Cardiac fibroblast (primary cell): ENCODE data around the gene STX1A.
"Not testable (repeated sequence)": the region's sequence is repeated elsewhere in the genome, so short reads cannot be mapped to it uniquely, and the experiment has no call there.

Experiments used
- DNase-seq, 2 donors: peaks; one replicate each; pipeline versions ENCODE4 v3.0.0 to v3.0.0-alpha.2; 2010; ENCODE audit warnings: low read depth in 2 of 2
- H3K4me3 ChIP-seq, 2 donors: replicated peaks in 1 of 2; 1 replicate in 1 of 2; 2 replicates in 1 of 2; pipeline ENCODE4 v1.5.1; 2011; ENCODE audit warnings: low read depth in 2 of 2, low read length in 2 of 2, mild to moderate bottlenecking in 2 of 2, moderate library complexity in 1 of 2
- TF ChIP-seq, protein P1 (sequence below): IDR thresholded peaks from one replicate; pipeline ENCODE4 v1.5.1; 2011; ENCODE audit warnings: low read depth, mild to moderate bottlenecking, low read length, inconsistent platforms

The STX1A gene

DNA sequence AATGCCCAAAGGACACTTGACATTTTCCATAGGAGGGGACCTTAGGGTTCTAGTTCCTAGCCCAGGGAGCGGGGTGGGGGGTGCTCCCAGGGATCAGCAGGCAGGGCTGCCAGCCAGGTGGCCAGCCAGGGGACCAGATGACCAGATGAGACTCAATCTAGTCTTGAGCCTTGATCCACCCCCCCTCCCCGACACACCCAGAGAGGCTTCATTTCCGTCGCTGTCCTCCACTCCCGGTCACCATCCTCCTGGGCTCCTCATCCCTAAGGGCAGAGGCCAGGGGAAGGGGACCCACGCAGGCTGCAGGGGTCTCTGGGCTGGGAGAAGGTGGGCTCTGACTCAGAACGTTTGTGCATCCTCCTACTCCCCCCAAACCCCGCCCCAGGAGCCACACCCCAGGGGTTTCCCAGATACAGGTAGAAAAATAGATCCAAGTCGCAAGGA lies 1.0 kb downstream of the STX1A start:
- DNase-seq, result no peak
- TF ChIP-seq, protein P1, sequence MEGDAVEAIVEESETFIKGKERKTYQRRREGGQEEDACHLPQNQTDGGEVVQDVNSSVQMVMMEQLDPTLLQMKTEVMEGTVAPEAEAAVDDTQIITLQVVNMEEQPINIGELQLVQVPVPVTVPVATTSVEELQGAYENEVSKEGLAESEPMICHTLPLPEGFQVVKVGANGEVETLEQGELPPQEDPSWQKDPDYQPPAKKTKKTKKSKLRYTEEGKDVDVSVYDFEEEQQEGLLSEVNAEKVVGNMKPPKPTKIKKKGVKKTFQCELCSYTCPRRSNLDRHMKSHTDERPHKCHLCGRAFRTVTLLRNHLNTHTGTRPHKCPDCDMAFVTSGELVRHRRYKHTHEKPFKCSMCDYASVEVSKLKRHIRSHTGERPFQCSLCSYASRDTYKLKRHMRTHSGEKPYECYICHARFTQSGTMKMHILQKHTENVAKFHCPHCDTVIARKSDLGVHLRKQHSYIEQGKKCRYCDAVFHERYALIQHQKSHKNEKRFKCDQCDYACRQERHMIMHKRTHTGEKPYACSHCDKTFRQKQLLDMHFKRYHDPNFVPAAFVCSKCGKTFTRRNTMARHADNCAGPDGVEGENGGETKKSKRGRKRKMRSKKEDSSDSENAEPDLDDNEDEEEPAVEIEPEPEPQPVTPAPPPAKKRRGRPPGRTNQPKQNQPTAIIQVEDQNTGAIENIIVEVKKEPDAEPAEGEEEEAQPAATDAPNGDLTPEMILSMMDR, result no peak
- H3K4me3 ChIP-seq, result peak overlapping the region; percentile 72 to 81

DNA sequence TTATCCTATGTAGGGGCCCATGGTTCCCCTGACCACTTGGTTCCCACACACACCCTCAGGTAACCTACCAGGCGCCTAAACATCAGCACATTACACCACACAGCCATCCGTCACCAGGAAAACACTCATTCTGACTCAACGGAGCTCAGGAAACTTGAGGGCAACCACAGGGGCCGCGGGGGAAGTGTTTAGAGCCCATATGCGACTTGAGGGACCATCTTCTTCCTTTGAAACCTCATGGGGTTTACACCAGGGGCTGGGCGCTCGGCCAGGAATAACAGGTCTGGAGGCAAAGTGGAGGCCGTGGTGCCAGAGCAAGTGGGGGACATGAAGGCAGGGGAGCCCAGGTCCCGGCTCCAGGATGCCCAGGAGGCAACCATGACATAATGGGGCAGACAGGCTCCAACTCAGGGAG lies 1.5 kb downstream of the STX1A start:
- H3K4me3 ChIP-seq, result peak overlapping the region; percentile 72 to 81
- peak; percentile 68 to 96 for DNase-seq

GRCh38 chr7:73717025-73717807 lies 2.3 kb downstream of the STX1A start:
- peak; percentile 45 to 61 for DNase-seq
- H3K4me3 ChIP-seq, result peak overlapping the region in 1 of 2 donors; percentile 81
- TF ChIP-seq, protein P1, result no peak

More for the DNA sequence above, 1.5 kb downstream of the STX1A start:
- TF ChIP-seq, protein P1, result no peak

DNA sequence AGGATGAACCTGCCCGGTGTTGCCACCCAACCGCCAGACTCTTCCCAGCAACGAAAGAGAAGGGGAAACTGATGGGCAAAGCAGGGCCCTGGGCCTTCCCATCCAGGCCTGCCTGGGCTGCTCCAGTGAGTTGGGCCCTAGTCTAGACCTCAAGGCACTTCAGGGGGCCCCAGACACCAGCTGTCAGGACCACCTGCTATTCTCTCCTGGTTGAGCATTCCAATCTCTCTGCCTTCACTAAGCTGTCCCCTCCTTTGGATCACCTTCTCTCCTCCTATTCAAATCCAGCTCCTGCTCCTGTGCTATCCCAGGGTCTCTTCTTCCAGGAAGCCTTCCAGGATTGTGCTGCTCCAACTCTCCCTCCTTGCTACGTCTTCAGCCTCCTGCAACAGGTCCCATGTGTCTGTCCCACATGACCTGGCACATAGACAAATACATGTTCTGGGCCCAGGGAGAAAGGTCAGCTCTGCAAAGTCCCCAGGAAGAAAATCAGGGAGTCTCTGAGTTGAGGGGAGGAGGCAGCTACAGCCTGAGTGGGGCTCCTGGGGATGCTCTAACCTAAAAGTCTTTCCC lies 3.1 kb downstream of the STX1A start:
- peak in 1 of 2 donors; percentile 45 for DNase-seq
- H3K4me3 ChIP-seq, result peak overlapping the region in 1 of 2 donors; percentile 81
- TF ChIP-seq, protein P1, result no peak

DNA sequence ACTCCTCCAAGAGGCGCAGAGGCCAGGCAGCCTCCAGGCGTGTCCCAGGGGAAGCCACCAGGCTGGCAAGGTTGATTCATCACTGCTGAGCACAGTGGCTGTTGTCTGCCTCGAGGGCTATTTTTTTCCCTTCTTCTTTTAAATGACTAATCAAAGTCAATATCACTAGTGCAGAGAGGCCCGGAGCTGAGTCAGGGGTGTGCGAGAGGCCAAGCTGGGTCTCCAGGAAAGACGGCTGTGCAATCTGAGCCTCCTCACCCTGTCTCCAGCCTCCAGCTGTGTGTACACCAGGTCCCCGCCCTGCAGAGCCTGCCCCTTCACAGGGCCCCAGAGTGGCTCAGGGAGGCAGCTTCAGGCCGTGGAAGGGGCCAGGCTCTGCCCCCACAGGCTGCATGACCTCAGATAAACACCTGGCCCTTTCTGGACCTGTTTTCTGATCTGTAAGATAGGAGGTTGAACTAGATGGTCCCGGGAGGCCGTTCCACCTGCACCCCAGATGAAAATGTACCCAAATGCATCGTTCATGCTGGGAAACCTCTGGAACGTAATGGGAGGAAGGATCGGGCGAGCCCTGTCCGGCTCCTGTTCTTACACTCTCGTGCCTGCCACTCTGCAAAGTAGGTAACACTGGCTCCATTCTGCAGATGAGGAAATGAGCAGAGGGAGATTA lies 3.7 kb downstream of the STX1A start:
- peak overlapping the region in 1 of 2 donors; percentile 81 for H3K4me3 ChIP-seq
- TF ChIP-seq, protein P1, result no peak
- DNase-seq, result peak; percentile 85 to 98

DNA sequence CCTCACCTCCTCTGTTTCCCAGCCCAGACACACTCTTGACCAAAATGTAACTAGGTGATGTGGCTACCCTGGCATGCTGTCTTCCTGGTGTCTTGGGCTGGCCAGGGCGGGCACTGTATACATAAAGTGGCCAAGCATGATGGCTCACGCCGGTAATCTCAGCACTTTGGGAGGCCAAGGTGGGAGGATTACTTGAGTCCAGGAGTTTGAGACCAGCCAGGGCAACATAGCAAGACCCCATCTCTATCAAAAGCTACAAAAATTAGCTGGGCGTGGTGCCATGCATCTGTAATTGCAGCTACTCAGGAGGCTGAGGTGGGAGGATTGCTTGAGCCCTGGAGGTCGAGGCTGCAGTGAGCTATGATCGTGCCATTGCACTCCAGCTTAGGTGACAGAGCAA lies 6.2 kb downstream of the STX1A start:
- not testable (repeated sequence) for DNase-seq, H3K4me3 ChIP-seq

DNA sequence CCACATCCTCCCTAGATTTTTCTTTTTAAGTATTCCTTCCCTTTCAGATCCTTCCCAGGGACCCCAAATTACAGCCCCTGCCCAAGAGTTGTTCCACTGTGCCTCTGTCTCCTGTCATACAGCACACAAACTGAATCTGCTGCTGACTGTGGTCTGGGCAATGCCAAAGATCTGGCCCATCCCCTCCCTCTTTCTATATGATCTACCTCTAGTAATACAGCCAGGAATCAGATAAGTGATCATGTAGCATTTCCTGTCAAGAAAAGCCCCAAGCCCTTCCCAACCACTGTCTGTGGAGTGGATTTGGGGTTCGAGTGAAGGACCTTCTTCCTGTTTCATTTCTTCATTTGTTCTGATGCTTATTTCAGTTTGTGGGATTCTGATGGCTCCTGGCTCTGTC lies 6.7 kb downstream of the STX1A start:
- no peak for DNase-seq
- no peak overlapping the region for H3K4me3 ChIP-seq
- TF ChIP-seq, protein P1, result no peak
